Loucy (cell line): ENCODE results near the gene POGLUT2.

ENCODE experiments used
- CTCF ChIP-seq: fragments of 200-600 bp; sonication (generic); conservative IDR thresholded peaks from 2 replicates; pipeline ENCODE4 v1.5.1; 2014; ENCODE audit warnings: mild to moderate bottlenecking, antibody characterized with exemption, low read length
- EZH2phosphoT487 ChIP-seq: fragments of 200-600 bp; IDR thresholded peaks from 2 replicates; pipeline ENCODE4 v1.6.1; 2018; ENCODE audit warnings: antibody characterized with exemption, mild to moderate bottlenecking, moderate library complexity, borderline replicate concordance

- TF ChIP-seq EZH2phosphoT487 (no peak), CTCF (no peak)
Measured at GRCh38 chr13:102773441-102774213, 25.1 kb downstream of the POGLUT2 start, which contains the start of gene TEX30.
